Mucosa of gallbladder (tissue), 1 donor: ENCODE data around the gene PKD1L1. TPM values are rescaled to one million over a fixed set of nuclear protein-coding genes. Genes with fewer than 3 reads are reported as not detected.
"Not testable (repeated sequence)": the region's sequence is repeated elsewhere in the genome, so short reads cannot be mapped to it uniquely, and the experiment has no call there.

Experiments
- DNase-seq: peaks from one replicate; pipeline ENCODE4 v3.0.0-alpha.2; 2020; ENCODE audit warnings: low spot score
- total RNA-seq: library from RNA; stranded (reverse); gene quantifications from one replicate; pipeline ENCODE4 v1.2.1, GENCODE V29; 2021
- donor health status: DM: no; HTN: no; CAD: no.

PKD1L1 gene
- total RNA-seq, result 0.20 TPM

- no peak for DNase-seq
These were observed at the start of gene PKD1L1 for GRCh38 chr7:47948141-47948790. TSS of gene PKD1L1 (minus strand) at chr7:47948466. CDS start at chr7:47948440, 26 bp downstream.

- DNase-seq, result no peak
These were observed 44.2 kb upstream of the PKD1L1 start for GRCh38 chr7:47992446-47992845.

GRCh38 chr7:47991741-47992311 is 43.6 kb upstream of the PKD1L1 start:
- DNase-seq, result peak; percentile 81

- no peak for DNase-seq
These were observed 43.0 kb upstream of the PKD1L1 start for GRCh38 chr7:47991270-47991669.

- no peak for DNase-seq
These were observed 42.3 kb upstream of the PKD1L1 start for GRCh38 chr7:47990592-47990991.

- peak; percentile 18 for DNase-seq
These were observed 41.5 kb upstream of the PKD1L1 start for GRCh38 chr7:47989607-47990400.

DNA sequence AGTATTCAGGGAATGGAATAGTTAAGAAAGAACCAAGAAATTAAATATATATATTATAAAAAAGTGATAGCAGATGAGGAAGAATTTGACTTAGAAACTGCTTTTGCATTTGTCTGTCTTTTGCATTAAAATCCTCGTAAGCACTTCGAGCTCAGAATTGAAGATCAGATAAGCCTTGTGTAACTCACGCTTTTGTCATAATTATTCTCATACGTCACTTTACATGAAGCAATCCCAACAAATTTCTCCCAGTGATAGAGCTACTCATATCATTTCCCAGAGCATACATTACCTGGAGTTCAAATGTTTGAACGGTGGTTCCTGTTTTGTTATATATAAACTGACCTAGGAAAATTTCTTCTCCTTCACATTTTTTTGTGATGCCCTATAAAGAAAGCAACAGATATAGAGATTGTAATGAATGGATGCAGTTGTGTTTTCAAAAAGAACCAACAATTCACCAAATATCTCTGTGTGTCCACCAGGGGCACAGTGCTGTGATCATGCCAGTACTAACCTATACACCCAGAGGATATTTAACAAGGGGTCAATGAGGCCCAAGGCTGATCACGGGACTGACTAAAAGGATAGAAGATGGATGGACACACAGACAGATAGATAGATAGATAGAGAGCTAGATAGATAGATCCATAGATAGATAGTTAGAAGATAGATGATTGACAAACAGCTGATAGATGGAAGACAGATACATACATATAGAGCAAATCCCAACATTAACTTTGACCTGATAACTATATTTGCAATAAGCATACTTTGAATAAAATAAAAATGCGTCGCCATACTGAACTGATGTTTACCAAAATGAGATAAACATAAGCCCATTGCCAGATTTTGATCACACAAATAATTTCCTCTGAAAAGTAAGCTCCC is 40.5 kb upstream of the PKD1L1 start:
- DNase-seq, result no peak

GRCh38 chr7:47982610-47983009 is 34.3 kb upstream of the PKD1L1 start:
- no peak for DNase-seq

GRCh38 chr7:47980648-47981047 is 32.4 kb upstream of the PKD1L1 start:
- DNase-seq, result not testable (repeated sequence)

DNA sequence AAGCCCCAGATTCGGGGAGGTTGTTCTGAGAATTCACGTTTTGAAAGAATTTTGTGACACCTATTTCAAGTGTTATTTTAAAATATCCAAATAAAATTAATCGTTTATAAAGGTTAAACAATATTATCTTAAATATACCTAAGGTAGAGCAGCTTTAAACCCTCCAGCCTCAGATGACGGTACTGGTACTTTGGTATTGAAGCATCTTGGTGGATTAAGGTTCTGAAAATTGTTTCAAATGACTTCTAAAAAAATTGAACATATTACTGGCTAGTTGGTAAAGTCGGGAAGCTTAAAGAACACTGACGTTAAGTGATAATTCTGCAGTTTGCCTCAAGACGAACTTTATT is 31.5 kb upstream of the PKD1L1 start:
- DNase-seq, result no peak

- DNase-seq, result peak; percentile 84
These were observed 31.0 kb upstream of the PKD1L1 start, which contains the start of gene HUS1 for GRCh38 chr7:47979145-47979831. TSS of gene HUS1 (minus strand) at chr7:47979615. CDS start at chr7:47979519, 96 bp downstream.

GRCh38 chr7:47978790-47979144 is 30.5 kb upstream of the PKD1L1 start:
- DNase-seq, result no peak

GRCh38 chr7:47973739-47974138 is 25.5 kb upstream of the PKD1L1 start:
- DNase-seq, result no peak

GRCh38 chr7:47970761-47971160 is 22.5 kb upstream of the PKD1L1 start:
- no peak for DNase-seq

DNA sequence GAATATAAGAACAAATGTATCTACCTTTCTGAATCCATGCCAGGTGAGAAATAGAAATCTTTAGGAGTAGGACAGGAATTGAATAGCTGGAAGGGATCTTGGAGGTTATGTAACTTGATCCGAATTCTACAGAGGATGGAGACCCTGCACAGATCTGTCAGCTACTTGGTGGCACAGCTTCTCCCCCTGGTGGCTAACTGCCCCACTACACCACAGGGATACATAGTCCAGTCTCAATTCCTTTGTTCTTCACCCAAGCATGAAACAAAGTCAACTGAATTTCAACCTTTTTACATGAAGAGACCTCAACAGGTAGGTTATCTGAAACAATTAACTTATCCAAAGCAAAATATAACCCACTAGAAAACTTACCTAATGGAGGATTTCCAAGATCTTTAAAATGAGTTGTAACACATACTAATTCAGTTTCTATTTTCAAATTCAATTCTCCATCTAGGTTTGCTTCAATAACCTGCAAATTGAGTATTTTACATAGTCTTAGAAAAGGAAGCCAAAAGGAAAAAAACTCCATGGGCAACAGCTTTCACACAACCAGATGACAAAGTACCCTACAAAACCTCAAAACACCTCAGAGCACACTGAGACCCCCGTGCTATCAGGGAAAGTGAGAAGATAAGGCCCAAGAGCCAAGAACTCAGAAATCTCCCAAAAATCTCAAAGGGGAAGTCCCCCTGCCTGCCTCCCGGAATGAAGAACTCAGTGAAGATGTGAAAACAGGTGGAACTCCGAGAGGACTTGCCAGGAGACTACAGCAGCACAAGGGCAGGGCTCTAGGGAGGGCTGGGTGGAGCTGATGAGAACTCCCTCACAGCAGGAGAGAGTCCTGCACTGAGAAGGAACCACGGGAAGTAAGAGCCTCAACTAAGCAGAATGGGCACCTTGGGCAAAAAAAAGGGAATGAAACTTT is 20.8 kb upstream of the PKD1L1 start:
- peak; percentile 40 for DNase-seq

DNA sequence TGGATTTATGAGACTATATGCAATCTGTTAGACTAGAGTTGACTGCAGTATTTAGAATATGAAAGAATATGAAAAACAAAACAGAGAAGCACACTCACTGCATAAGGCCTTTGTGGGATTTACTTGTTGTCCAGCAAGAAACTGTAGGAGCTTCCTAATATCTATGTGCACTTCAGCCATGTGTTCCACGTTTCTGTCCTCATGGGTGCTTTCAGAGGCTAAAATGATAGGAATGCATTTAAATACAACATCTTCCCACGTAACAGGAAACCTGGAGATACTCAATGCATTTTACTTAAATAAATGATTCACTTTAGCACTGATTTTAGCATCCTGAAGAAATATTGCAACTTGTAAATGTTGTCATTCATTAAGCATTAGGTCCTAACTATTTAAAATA is 19.4 kb upstream of the PKD1L1 start:
- DNase-seq, result no peak

DNA sequence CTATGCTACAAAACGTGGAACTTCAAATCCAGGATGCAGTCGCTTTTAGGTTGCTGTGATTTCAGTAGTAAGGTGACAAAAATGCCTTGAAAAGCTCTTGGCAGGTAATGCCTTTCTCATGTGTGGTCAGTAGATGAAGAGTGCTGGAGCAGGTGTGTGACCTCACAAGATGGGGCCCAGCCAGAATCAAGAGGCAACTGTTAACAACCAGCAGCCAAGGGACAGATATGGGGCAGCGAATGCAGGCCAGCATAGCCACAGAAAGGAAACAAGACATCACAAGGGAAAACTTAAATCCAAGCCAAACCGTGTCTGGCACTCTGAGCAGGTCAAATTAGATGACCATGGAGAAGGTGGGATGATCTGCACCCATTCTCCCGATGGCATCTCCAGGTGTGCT is 18.9 kb upstream of the PKD1L1 start:
- DNase-seq, result no peak

DNA sequence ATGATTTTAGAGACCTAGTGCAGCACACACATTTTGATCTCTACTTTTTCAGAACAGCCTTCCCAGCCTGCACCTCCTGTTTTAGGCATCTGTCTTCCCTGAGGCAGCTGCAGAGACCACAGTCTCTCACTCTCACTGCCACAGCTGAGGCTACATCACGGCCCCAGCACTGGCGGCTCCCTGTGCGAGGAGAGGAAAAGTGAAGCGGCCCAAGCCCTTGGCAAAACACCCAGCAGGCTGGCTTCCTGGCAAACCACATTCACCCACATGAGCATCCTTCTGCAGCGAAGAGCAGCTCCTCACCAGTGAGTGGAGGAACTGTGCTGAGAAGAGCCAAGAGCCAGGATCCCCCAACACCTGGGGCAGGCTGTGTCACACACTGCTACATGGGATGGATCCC is 17.2 kb upstream of the PKD1L1 start:
- DNase-seq, result no peak

DNA sequence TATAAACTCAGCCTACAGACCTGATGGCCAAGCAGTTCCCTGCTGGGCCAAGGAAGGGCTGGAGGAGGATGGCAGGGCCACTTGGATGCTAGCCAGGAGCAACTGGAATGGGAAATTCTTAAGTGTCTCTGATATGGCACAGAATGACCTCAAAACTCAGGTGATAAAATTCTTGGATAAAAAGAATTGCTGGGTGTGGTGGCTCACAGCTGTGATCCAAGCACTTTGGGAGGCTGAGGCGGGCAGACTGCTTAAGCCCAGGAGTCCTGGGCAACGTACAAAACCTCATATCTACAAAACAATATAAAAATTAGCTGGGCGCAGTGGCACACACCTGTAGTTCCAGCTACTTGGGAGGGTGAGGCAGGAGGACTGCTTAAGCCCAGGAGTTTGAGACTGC is 14.0 kb upstream of the PKD1L1 start:
- no peak for DNase-seq

DNA sequence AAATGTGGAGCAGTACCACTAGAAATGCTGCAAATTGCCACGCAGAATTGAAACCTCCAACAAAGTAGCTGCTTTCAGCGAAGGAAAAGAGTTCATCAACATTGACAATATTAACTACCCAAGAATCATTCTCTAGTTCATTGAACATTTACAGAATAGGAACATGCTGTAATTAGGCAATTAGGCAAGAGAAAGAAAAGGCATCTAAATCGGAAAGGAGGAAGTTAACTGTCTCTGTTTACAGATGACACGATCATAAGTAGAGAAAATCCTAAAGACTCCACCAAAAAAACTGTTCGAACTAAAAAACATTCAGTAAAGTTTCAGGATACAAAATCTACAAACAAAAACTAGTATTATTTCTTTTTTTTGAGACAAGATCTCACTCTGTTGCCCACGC is 8.9 kb upstream of the PKD1L1 start:
- no peak for DNase-seq
